RWPE1 (cell line): Measurements from ENCODE around the gene ZNRF1.

Source experiments
- CTCF ChIA-PET: fragments of 350-600 bp; sonication (Branson Sonifier 250); formaldehyde crosslinking; extraction: SDS; loops from one replicate; lab custom pipeline; 2021; lab: Yijun Ruan, JAX
- POLR2A ChIA-PET: fragments of 400-600 bp; formaldehyde crosslinking; extraction: SDS; loops from one replicate; lab custom pipeline; 2020; ENCODE audit warnings: antibody characterized with exemption; ENCODE audit not compliant: low non-redundant PET; lab: Yijun Ruan, JAX
- DNase-seq: peaks from one replicate; pipeline ENCODE4 v3.0.0; 2012; ENCODE audit warnings: low spot score
- H3K27ac ChIP-seq: fragments of 450-650 bp; 2 replicates; pipeline ENCODE4 v1.5.1; 2017
- CTCF ChIP-seq: fragments of 450-650 bp; conservative IDR thresholded peaks from 2 replicates; pipeline ENCODE4 v1.5.1; 2017; ENCODE audit warnings: low read depth, mild to moderate bottlenecking

The ZNRF1 gene

DNA sequence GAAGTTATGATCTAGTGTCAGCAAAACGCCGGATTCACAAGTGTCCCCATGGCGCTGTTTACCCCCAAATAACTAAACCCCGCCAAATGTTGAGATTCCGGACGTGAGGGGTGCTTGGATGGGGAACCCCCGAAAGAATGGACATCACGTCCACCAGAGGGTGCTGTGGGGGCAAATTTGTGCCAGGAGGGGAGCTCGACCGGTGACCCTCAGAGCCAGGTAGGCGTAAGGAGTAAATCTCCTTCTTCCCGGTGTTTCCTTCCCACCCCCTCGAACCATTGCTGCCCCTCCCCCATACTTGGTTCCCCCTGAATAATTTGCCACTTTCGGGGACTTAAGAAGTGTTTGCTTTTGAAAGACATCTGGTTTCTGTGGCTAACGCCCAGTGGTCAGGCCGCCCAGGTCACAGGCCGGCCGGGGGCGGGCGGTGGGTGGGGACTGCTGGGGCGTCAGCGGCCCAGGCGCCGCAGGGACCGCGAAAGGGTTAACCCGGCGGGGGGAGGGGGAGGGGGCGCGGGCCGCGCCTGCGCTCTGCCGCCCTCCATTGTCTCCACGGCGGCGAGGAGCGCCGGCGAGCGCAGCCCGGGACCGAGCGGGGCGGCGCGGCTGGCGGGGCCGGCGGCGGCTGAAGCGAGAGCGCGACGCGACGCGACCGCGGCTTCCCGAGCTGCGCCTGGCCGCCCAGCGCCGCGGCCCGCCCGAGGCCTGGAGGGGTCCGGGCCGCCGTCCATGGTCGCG lies at the start of gene ZNRF1:
ZNRF1 (plus strand) TSS at position 544 of the 738 bp plus-strand sequence. CDS start 648 bp downstream, outside the sequence.
- POLR2A ChIA-PET: interaction anchor here (0.5 to 1.0 kb wide), 3 partner anchors 112 to 171 kb away, joined by 3 read pairs; no protein-coding TSS in a partner anchor

DNA sequence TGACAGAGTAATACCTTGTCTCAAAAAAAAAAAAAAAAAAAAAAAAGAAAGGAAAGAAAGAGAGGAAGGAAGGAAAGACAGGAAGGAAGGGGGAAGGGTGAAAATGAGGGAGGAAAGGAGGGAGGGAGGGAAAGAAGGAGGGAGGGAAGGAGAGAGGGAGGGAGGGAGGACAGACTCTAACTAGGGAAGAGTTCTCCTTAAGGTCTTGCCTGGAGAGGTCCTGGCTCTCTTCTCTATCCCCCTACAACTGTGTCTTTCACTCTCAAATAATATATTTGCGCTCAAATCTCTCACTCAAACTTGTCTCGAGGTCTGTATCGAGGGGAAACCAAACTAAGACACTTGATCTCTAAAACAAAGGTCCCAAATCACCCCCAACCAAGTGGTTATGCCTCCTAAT lies 49.5 kb upstream of the ZNRF1 start:
- DNase-seq: no peak
- no peak for TF ChIP-seq CTCF
- ChIA-PET CTCF (no interaction called here), POLR2A (no interaction called here)
- H3K27ac ChIP-seq: no peak overlapping the region

More for the DNA sequence above, at the start of gene ZNRF1:
- CTCF ChIA-PET: interaction anchor here (0.6 to 3.6 kb wide), 21 partner anchors 11 to 1153 kb away, joined by 3 to 71 read pairs (median 3); partner anchors contain the start of genes LDHD and MLKL
- H3K27ac ChIP-seq: peak within 1 kb of the TSS; percentile 83
- TF ChIP-seq CTCF: peak; percentile 74
- DNase-seq: peak; percentile 86

GRCh38 chr16:74950511-74950910 lies 48.3 kb upstream of the ZNRF1 start:
- POLR2A ChIA-PET: no interaction called here
- CTCF ChIA-PET: no interaction called here
- DNase-seq: no peak
- TF ChIP-seq CTCF: no peak
- H3K27ac ChIP-seq: no peak overlapping the region

- TF ChIP-seq CTCF: no peak
- H3K27ac ChIP-seq: no peak overlapping the region
- no peak for DNase-seq
- POLR2A ChIA-PET: no interaction called here
- CTCF ChIA-PET: interaction anchor here (0.6 kb wide), 1 partner anchor 35 kb away, joined by 4 read pairs; no protein-coding TSS in a partner anchor
Observed at GRCh38 chr16:74951206-74951605, 47.6 kb upstream of the ZNRF1 start.

DNA sequence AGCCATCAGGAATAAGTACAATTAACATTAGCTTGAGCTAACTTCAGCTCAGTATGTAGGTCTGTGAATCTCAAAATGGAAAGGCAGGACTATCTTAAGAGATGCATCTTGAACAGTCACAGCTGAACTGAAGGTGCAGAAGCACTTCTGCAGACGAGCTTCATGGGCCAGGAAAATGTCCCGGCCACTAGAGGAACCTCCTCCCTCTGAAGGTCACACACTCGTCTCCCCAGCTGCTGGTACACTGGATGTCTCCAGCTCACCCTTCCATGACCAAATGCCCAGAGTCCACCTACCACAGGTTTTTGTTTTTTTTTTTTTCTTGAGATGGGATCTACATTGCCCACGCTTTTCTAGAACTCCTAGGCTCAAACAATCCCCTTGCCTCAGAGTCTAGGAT lies 47.1 kb upstream of the ZNRF1 start:
- TF ChIP-seq CTCF: no peak
- DNase-seq: no peak
- no peak overlapping the region for H3K27ac ChIP-seq
- POLR2A ChIA-PET: no interaction called here
- CTCF ChIA-PET: interaction anchor here (0.6 kb wide), 1 partner anchor 34 kb away, joined by 4 read pairs; no protein-coding TSS in a partner anchor

GRCh38 chr16:74954763-74955162 lies 44.1 kb upstream of the ZNRF1 start:
- H3K27ac ChIP-seq: no peak overlapping the region
- ChIA-PET CTCF (interaction anchor here (1.1 kb wide), 1 partner anchor 13 kb away, joined by 5 read pairs; no protein-coding TSS in a partner anchor), POLR2A (no interaction called here)
- no peak for DNase-seq
- TF ChIP-seq CTCF: no peak
